DOHH2 (cell line): ENCODE data around the gene PECR.

Source experiments
- CTCF ChIP-seq: fragments of 200-600 bp; sonication (generic); IDR thresholded peaks from one replicate; pipeline ENCODE4 v1.5.1; 2014; ENCODE audit warnings: antibody characterized with exemption, mild to moderate bottlenecking, low read depth, low read length; ENCODE audit not compliant: poor library complexity, severe bottlenecking
- EZH2phosphoT487 ChIP-seq: fragments of 200-600 bp; sonication (generic); IDR thresholded peaks from 2 replicates; pipeline ENCODE4 v1.6.1; 2017; ENCODE audit warnings: borderline replicate concordance, mild to moderate bottlenecking, antibody characterized with exemption, low read length, moderate library complexity, mixed read lengths

GRCh38 chr2:216004697-216005283 is 76.8 kb downstream of the PECR start:
- TF ChIP-seq CTCF (no peak), EZH2phosphoT487 (no peak)
